Measurements from ENCODE around the gene DNAJB5.

Gene DNAJB5

GRCh38 chr9:35042891-35043545, 53.5 kb downstream of the DNAJB5 start:
- TF ChIP-seq TAF1 (IDR thresholded peaks at IDR 0.05; ENCODE audit: low read depth, low read length) (no peak), SPI1 (IDR thresholded peaks at IDR 0.05; ENCODE audit: low read depth, low read length) (no peak), POLR2AphosphoS5 (IDR thresholded peaks at IDR 0.05; ENCODE audit: low read depth, low read length) (no peak), POU2F2 (IDR thresholded peaks at IDR 0.05; ENCODE audit: low read depth, low read length) (no peak), PAX5 (IDR thresholded peaks at IDR 0.05; ENCODE audit: insufficient read depth, low read length, severe bottlenecking) (no peak), POLR2A (IDR thresholded peaks at IDR 0.05; ENCODE audit: low read depth, low read length) (no peak)
- DNase-seq (ENCODE audit: insufficient read length, low spot score) (no peak), FAIRE-seq (no peak)

DNA sequence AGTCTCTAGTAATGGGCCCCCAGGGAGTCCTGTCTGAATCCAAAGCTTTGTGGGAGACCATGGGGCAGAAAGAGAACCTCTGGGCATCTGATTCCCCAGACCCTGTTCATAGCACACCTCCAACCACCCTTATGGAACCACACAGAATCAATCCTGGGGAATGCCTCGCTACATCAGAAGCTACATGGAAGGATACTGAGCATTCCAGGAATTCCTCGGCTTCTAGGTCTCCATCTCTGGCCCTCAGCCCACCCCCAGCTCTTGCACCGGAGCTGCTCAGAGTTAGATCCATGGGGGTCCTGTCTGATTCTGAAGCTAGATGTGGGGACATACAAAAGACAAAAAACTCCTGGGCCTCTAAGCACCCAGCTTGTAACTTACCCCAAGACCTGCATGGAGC, 54.5 kb downstream of the DNAJB5 start:
- TF ChIP-seq POU2F2 (IDR thresholded peaks at IDR 0.05; ENCODE audit: low read depth, low read length) (no peak), POLR2AphosphoS5 (IDR thresholded peaks at IDR 0.05; ENCODE audit: low read depth, low read length) (no peak), TAF1 (IDR thresholded peaks at IDR 0.05; ENCODE audit: low read depth, low read length) (no peak), PAX5 (IDR thresholded peaks at IDR 0.05; ENCODE audit: insufficient read depth, low read length, severe bottlenecking) (no peak)
- no peak for FAIRE-seq
- DNase-seq (ENCODE audit: insufficient read length, low spot score): no peak

Measured in GM12891 (cell line).